Esophagus muscularis mucosa (tissue), 4 donors: Measurements from ENCODE around the gene NFILZ. TPM values are rescaled to one million over a fixed set of nuclear protein-coding genes. Genes with fewer than 3 reads are reported as not detected.

Experiments used
- DNase-seq: peaks from one replicate; pipeline ENCODE4 v3.0.0-alpha.2; 2017; ENCODE audit errors: extremely low spot score
- H3K27ac ChIP-seq, 4 donors: fragments of 200-600 bp; sonication (generic); replicated peaks in 1 of 4; 1 replicate in 3 of 4; 2 replicates in 1 of 4; pipeline ENCODE4 v1.5.1; 2016 to 2019; ENCODE audit warnings: mild to moderate bottlenecking in 1 of 4
- H3K27me3 ChIP-seq, 4 donors: fragments of 200-600 bp; sonication (generic); one replicate each; pipeline versions ENCODE4 v1.5.1 to v1.6.0; 2016 to 2019
- H3K36me3 ChIP-seq, 4 donors: fragments of 200-600 bp; sonication (generic); one replicate each; pipeline ENCODE4 v1.5.1; 2016 to 2019
- H3K4me1 ChIP-seq, 4 donors: fragments of 200-600 bp; sonication (generic); one replicate each; pipeline ENCODE4 v1.5.1; 2016 to 2019
- H3K4me3 ChIP-seq, 4 donors: fragments of 200-600 bp; sonication (generic); 1 replicate in 2 of 4; 2 replicates in 2 of 4; pipeline ENCODE4 v1.5.1; 2016 to 2019; ENCODE audit warnings: mild to moderate bottlenecking in 4 of 4, moderate library complexity in 1 of 4
- H3K9me3 ChIP-seq, 4 donors: fragments of 200-600 bp; sonication (generic); 1 replicate in 3 of 4; 2 replicates in 1 of 4; pipeline ENCODE4 v1.5.1; 2016 to 2019
- CTCF ChIP-seq, 3 experiments: fragments of 200-600 bp in 2 of 3; fragments of 450-650 bp in 1 of 3; sonication (generic) in 2 of 3; IDR thresholded peaks; one replicate each; pipeline ENCODE4 v1.5.1; 2017 to 2019; ENCODE audit warnings: antibody characterized with exemption in 3 of 3, mild to moderate bottlenecking in 2 of 3, moderate library complexity in 1 of 3
- EP300 ChIP-seq: sonication (generic); formaldehyde crosslinking; IDR thresholded peaks from one replicate; pipeline ENCODE4 v1.6.1; 2017; ENCODE audit warnings: antibody characterized with exemption
- POLR2A ChIP-seq: fragments of 450-650 bp; IDR thresholded peaks from one replicate; pipeline ENCODE4 v1.6.1; 2017; ENCODE audit warnings: antibody characterized with exemption, moderate library complexity, mild to moderate bottlenecking, low read depth
- POLR2AphosphoS5 ChIP-seq, 2 donors: sonication (generic); formaldehyde crosslinking; IDR thresholded peaks; one replicate each; pipeline ENCODE4 v1.6.1; 2017; ENCODE audit warnings: antibody characterized with exemption in 2 of 2
- WGBS: methylation state at CpG from one replicate; pipeline ENCODE4 v1.1.5; 2018; 5-methylcytosine and 5-hydroxymethylcytosine counted together
- intact Hi-C: fragments of 100-400 bp; cut with DNase I; formaldehyde crosslinking; loops from one replicate; pipeline ENCODE4 v1.15.1; 2023
- total RNA-seq, 4 donors: library from RNA; depleted of rRNA; stranded (reverse); fragments of >200 nt; gene quantifications; one replicate each; pipeline versions ENCODE4 v1.1.0 to v1.2.1, GENCODE V29; 2016

Gene NFILZ
- total RNA-seq, 4 donors from 2014 or later, result not detected

- TF ChIP-seq CTCF (IDR thresholded peaks at IDR 0.05) (no peak), POLR2AphosphoS5 (IDR thresholded peaks at IDR 0.05) (no peak), EP300 (no peak), POLR2A (no peak)
- Histone ChIP-seq H3K27me3 (peaks cover 0 to 5% (median 0%) of the 10 kb centered on the region in 4 donors), H3K4me3 (no peak overlapping the region), H3K4me1 (peaks cover 8 to 38% (median 33%) of the 10 kb centered on the region in 4 donors), H3K36me3 (peaks cover 1 to 51% (median 27%) of the 10 kb centered on the region in 4 donors), H3K27ac (no peak overlapping the region), H3K9me3 (no peaks in the 10 kb centered on the region)
- DNase-seq, result no peak
- WGBS, result 79% methylated on average over 5 of the region's 15 CpGs
- intact Hi-C loops, result no loop called here
These were observed 34.8 kb upstream of the NFILZ start for GRCh38 chr19:8595651-8596050.

GRCh38 chr19:8596168-8596567 is 34.3 kb upstream of the NFILZ start:
- intact Hi-C loops, result no loop called here
- Histone ChIP-seq H3K27ac (no peak overlapping the region), H3K27me3 (peaks cover 0 to 5% (median 0%) of the 10 kb centered on the region in 4 donors), H3K9me3 (no peaks in the 10 kb centered on the region), H3K4me3 (no peak overlapping the region), H3K36me3 (peaks cover 5 to 56% (median 33%) of the 10 kb centered on the region in 4 donors), H3K4me1 (peaks cover 8 to 38% (median 33%) of the 10 kb centered on the region in 4 donors)
- WGBS, result 88% methylated on average over 22 of the region's 23 CpGs
- DNase-seq, result no peak
- no peak for TF ChIP-seq CTCF (IDR thresholded peaks at IDR 0.05)
- TF ChIP-seq EP300, result no peak
- TF ChIP-seq POLR2A, result no peak
- TF ChIP-seq POLR2AphosphoS5 (IDR thresholded peaks at IDR 0.05), result no peak

GRCh38 chr19:8600064-8600463 is 30.4 kb upstream of the NFILZ start:
- no peaks in the 10 kb centered on the region for H3K27me3 ChIP-seq
- H3K4me1 ChIP-seq, result peaks cover 0 to 11% (median 7%) of the 10 kb centered on the region in 4 donors
- peaks cover 5 to 93% (median 60%) of the 10 kb centered on the region in 4 donors for H3K36me3 ChIP-seq
- intact Hi-C loops, result no loop called here
- WGBS, result 98% methylated on average over 2 of the region's 2 CpGs
- H3K9me3 ChIP-seq, result peaks cover 0 to 6% (median 1%) of the 10 kb centered on the region in 4 donors
- DNase-seq, result no peak
- no peak overlapping the region for H3K27ac ChIP-seq
- TF ChIP-seq POLR2AphosphoS5 (IDR thresholded peaks at IDR 0.05) (no peak), POLR2A (no peak)
- H3K4me3 ChIP-seq, result no peak overlapping the region

- H3K4me3 ChIP-seq, result no peak overlapping the region
- 96% methylated on average over 14 of the region's 16 CpGs for WGBS
- peaks cover 0 to 3% (median under 1%) of the 10 kb centered on the region in 4 donors for H3K4me1 ChIP-seq
- no peak overlapping the region for H3K27ac ChIP-seq
- peaks cover 0 to 6% (median 2%) of the 10 kb centered on the region in 4 donors for H3K9me3 ChIP-seq
- TF ChIP-seq EP300 (no peak), POLR2AphosphoS5 (IDR thresholded peaks at IDR 0.05) (no peak), CTCF (IDR thresholded peaks at IDR 0.05) (no peak), POLR2A (no peak)
- intact Hi-C loops, result no loop called here
- peaks cover 5 to 90% (median 62%) of the 10 kb centered on the region in 4 donors for H3K36me3 ChIP-seq
- DNase-seq, result no peak
- H3K27me3 ChIP-seq, result no peaks in the 10 kb centered on the region
These were observed 29.6 kb upstream of the NFILZ start for GRCh38 chr19:8600816-8601215.

GRCh38 chr19:8601796-8602195 is 28.6 kb upstream of the NFILZ start:
- Histone ChIP-seq H3K9me3 (peaks cover 0 to 6% (median 2%) of the 10 kb centered on the region in 4 donors), H3K36me3 (peaks cover 5 to 81% (median 53%) of the 10 kb centered on the region in 4 donors), H3K27me3 (no peaks in the 10 kb centered on the region), H3K4me3 (no peak overlapping the region), H3K4me1 (peaks cover 0 to 1% (median under 1%) of the 10 kb centered on the region in 4 donors), H3K27ac (no peak overlapping the region)
- WGBS, result 99% methylated on average over 4 of the region's 5 CpGs
- no peak for DNase-seq
- intact Hi-C loops, result no loop called here
- TF ChIP-seq POLR2AphosphoS5 (IDR thresholded peaks at IDR 0.05), result no peak
- no peak for TF ChIP-seq POLR2A
- no peak for TF ChIP-seq EP300
- no peak for TF ChIP-seq CTCF (IDR thresholded peaks at IDR 0.05)
